ENCODE results near the gene C8B. TPM values are rescaled to one million over a fixed set of nuclear protein-coding genes. Genes with fewer than 3 reads are reported as not detected.

The C8B gene
- total and polyA plus RNA-seq, 9 of the 15 experiments (the other 6 are each of a cell fraction or from before 2014, with no cell fraction given): not detected

DNA sequence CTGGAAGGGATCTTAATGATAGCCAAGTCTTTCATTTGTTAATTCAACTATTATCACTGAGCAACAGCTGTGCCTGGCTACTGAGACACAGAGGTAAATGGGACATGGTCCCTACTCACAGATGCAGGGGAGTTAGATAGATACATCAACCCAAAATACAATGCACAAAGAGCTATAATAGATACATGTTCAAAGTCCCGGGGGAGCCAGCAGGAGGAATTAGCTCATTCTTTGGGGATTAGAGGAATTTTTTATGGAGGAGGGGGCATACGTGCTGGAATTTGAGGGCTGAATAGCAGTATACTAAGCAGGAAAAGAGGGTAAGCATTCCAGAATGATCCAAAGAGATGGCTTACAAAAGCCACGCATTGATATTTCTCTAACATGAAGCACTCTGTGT, 34.6 kb downstream of the C8B start:
- no peak for DNase-seq (ENCODE audit: extremely low read depth in 1 of 4, low spot score in 3 of 4)
- TF ChIP-seq GTF2A2 (tag; IDR thresholded peaks at IDR 0.05) (no peak), ZNF668 (CRISPR knock-in tag; IDR thresholded peaks at IDR 0.05) (no peak), NFXL1 (CRISPR knock-in tag; IDR thresholded peaks at IDR 0.05) (no peak), ZBED1 (IDR thresholded peaks at IDR 0.05) (no peak), ZNF77 (CRISPR knock-in tag; IDR thresholded peaks at IDR 0.05) (no peak), CHD2 (IDR thresholded peaks at IDR 0.05; ENCODE audit: low read depth, low read length) (no peak)
- TF ChIP-seq, protein P1, sequence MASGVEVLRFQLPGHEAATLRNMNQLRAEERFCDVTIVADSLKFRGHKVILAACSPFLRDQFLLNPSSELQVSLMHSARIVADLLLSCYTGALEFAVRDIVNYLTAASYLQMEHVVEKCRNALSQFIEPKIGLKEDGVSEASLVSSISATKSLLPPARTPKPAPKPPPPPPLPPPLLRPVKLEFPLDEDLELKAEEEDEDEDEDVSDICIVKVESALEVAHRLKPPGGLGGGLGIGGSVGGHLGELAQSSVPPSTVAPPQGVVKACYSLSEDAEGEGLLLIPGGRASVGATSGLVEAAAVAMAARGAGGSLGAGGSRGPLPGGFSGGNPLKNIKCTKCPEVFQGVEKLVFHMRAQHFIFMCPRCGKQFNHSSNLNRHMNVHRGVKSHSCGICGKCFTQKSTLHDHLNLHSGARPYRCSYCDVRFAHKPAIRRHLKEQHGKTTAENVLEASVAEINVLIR (CRISPR knock-in tag; IDR thresholded peaks at IDR 0.05): no peak
- no peak for FAIRE-seq
- Histone ChIP-seq H4K20me1 (replicated peaks; ENCODE audit: control insufficient read depth, insufficient read depth, low read length) (no peaks in the 10 kb centered on the region), H3K9me1 (ENCODE audit: control insufficient read depth, insufficient read depth, low read length) (no peaks in the 10 kb centered on the region), H3K9ac (ENCODE audit: insufficient read depth in 1 of 2, low read depth in 2 of 2, low read length in 2 of 2) (no peak overlapping the region), H3K36me3 (ENCODE audit: control insufficient read depth, insufficient read depth, low read length) (no peaks in the 10 kb centered on the region), H3K4me3 (no peak overlapping the region), H3K4me1 (replicated peaks in 1 of 2; ENCODE audit: control insufficient read depth in 2 of 2, insufficient read depth in 2 of 2, low read length in 2 of 2) (no peaks in the 10 kb centered on the region), H3K9me3 (replicated peaks; ENCODE audit: control insufficient read depth, insufficient read depth, low read depth, low read length) (no peaks in the 10 kb centered on the region), H3K27me3 (ENCODE audit: control insufficient read depth in 2 of 2, insufficient read depth in 2 of 2, low read length in 2 of 2) (no peaks in the 10 kb centered on the region), H2AFZ (ENCODE audit: low read depth, low read length) (no peak overlapping the region), H3K79me2 (ENCODE audit: control insufficient read depth, insufficient read depth, low read length) (no peaks in the 10 kb centered on the region), H3K27ac (ENCODE audit: extremely low read depth, low read depth, low read length) (no peak overlapping the region), H3K4me2 (ENCODE audit: insufficient read depth, low read length) (no peak overlapping the region)
- intact Hi-C loops (cut with micrococcal nuclease) (no loop called here), in situ Hi-C loops (cut with MboI) (no loop called here)
- ATAC-seq: no peak
- BruUV-seq (replicated peaks): no TSS peak
- ChIA-PET POLR2A (interaction anchor here (1.0 kb wide), 1 partner anchor 17 kb away, joined by 3 read pairs; no protein-coding TSS in a partner anchor), CTCF (ENCODE audit: low intra/inter-chr PET ratio) (no interaction called here)
- WGBS (ENCODE audit: insufficient coverage, low coverage, missing lambda C conversion rate): 0% methylated on average over 3 of the region's 3 CpGs

DNA sequence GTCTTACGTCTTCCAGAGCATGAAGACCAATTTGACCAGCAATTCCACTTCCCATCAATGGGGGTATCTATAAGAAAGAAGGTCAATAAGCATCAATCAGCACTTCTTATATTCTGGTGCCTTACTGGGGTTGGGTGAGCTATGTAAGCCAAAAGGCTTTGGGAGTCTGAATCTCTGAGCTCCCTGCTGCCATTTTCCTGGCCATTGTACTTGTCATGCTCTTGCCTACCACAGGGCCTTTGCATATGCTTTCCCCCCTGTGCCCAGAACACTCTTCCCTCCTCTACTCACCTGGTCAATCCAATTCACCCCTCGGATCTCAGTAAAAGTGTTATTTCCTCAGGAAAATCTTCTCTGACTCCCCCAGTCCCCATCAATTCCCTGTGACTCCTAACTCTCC, 36.3 kb downstream of the C8B start:
- WGBS (ENCODE audit: insufficient coverage, low coverage, missing lambda C conversion rate): 0% methylated on average over 2 of the region's 2 CpGs

More for the DNA sequence above, 36.3 kb downstream of the C8B start:
- in situ Hi-C loops (cut with MboI): no loop called here
- Histone ChIP-seq H3K36me3 (ENCODE audit: control insufficient read depth, insufficient read depth, low read length) (no peaks in the 10 kb centered on the region), H3K27ac (ENCODE audit: extremely low read depth, low read depth, low read length) (no peak overlapping the region), H3K9me3 (replicated peaks; ENCODE audit: control insufficient read depth, insufficient read depth, low read depth, low read length) (no peaks in the 10 kb centered on the region), H4K20me1 (replicated peaks; ENCODE audit: control insufficient read depth, insufficient read depth, low read length) (no peaks in the 10 kb centered on the region), H3K4me1 (replicated peaks in 1 of 2; ENCODE audit: control insufficient read depth in 2 of 2, insufficient read depth in 2 of 2, low read length in 2 of 2) (no peaks in the 10 kb centered on the region), H3K9ac (ENCODE audit: insufficient read depth in 1 of 2, low read depth in 2 of 2, low read length in 2 of 2) (no peak overlapping the region), H3K79me2 (ENCODE audit: control insufficient read depth, insufficient read depth, low read length) (no peaks in the 10 kb centered on the region), H2AFZ (ENCODE audit: low read depth, low read length) (no peak overlapping the region), H3K4me3 (no peak overlapping the region), H3K27me3 (ENCODE audit: control insufficient read depth in 2 of 2, insufficient read depth in 2 of 2, low read length in 2 of 2) (no peaks in the 10 kb centered on the region), H3K4me2 (ENCODE audit: insufficient read depth, low read length) (no peak overlapping the region), H3K9me1 (ENCODE audit: control insufficient read depth, insufficient read depth, low read length) (no peaks in the 10 kb centered on the region)
- intact Hi-C loops (cut with micrococcal nuclease): no loop called here
- no TSS peak for BruUV-seq (replicated peaks)
- ATAC-seq: no peak
- POLR2A ChIA-PET: no interaction called here
- no peak for FAIRE-seq
- no peak for DNase-seq (ENCODE audit: extremely low read depth in 1 of 4, low spot score in 3 of 4)
- TF ChIP-seq RBM25 (IDR thresholded peaks at IDR 0.05; ENCODE audit: low read depth, low read length, severe bottlenecking): peak; percentile 62
- TF ChIP-seq LEF1 (IDR thresholded peaks at IDR 0.05): no peak
- TF ChIP-seq, protein P2, sequence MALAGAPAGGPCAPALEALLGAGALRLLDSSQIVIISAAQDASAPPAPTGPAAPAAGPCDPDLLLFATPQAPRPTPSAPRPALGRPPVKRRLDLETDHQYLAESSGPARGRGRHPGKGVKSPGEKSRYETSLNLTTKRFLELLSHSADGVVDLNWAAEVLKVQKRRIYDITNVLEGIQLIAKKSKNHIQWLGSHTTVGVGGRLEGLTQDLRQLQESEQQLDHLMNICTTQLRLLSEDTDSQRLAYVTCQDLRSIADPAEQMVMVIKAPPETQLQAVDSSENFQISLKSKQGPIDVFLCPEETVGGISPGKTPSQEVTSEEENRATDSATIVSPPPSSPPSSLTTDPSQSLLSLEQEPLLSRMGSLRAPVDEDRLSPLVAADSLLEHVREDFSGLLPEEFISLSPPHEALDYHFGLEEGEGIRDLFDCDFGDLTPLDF (CRISPR knock-in tag; IDR thresholded peaks at IDR 0.05): no peak
- CTCF ChIA-PET (ENCODE audit: low intra/inter-chr PET ratio): no interaction called here
